Stimulated activated naive CD8-positive, alpha-beta T cell treated with anti-CD3 and anti-CD28 coated beads, Interleukin-15, amount 100 ng/mL, for 72 hours (primary cell): ENCODE results near the gene MMD.
A peak's percentile ranks its signal among the peaks of the same experiment; 100 is the strongest.
"Not testable (repeated sequence)": the region's sequence is repeated elsewhere in the genome, so short reads cannot be mapped to it uniquely, and the experiment has no call there.

Source experiments
- ATAC-seq: fragments of 150-1000 bp; cut with Tn5 transposase; 2 replicates; pipeline ENCODE4 v1.10.0; 2021; ENCODE audit warnings: mild to moderate bottlenecking, moderate library complexity
- DNase-seq, 2 donors: peaks; one replicate each; pipeline ENCODE4 v3.0.0; 2021 to 2022
- H3K27ac Mint-ChIP-seq, 2 donors: one replicate each; pipeline ENCODE4 v1.8.0; 2022; ENCODE audit warnings: mild to moderate bottlenecking in 2 of 2, mixed read lengths in 2 of 2, moderate library complexity in 2 of 2
- H3K27me3 Mint-ChIP-seq: one replicate; pipeline ENCODE4 v1.8.0; 2022; ENCODE audit warnings: mixed read lengths
- H3K4me1 Mint-ChIP-seq: one replicate; pipeline ENCODE4 v1.8.0; 2022; ENCODE audit warnings: mild to moderate bottlenecking, mixed read lengths
- H3K4me3 Mint-ChIP-seq, 2 donors: one replicate each; pipeline ENCODE4 v1.8.0; 2022; ENCODE audit warnings: mild to moderate bottlenecking in 2 of 2, mixed read lengths in 2 of 2, moderate library complexity in 1 of 2
- H3K9me3 Mint-ChIP-seq, 2 donors: one replicate each; pipeline ENCODE4 v1.8.0; 2022; ENCODE audit warnings: mixed read lengths in 2 of 2

MMD gene

DNA sequence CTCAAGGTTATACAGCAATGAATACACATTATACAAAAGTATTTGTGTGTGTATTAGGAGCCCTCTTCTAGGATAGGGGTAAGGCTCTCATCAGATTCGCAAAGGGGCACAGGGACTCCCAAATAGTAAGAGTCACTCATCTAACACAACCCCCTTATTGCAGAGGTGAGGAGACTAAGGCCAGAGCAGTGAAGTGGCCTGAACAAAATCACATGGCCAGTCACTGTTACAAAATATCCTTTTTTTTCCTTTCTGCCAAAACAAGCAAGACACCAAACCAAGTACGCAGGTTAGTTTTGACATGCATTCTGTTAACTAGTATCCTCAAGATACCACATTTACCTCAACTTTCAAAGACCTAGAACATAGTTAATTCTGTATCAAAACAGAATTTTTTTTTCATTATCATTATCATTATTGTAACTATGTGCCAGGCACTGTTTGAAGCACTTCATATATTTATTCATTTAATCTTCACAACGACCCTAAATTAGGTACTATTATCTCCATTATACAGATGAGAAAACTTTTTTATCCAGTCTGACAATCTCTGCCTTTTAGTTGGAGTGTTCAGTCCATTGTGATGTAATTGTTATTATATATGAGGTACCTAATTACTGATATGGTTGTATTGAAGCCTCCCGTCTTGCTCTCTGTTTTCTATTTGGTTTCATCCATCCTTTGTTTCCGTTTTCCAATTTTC, 25.7 kb downstream of the MMD start:
- no peak for ATAC-seq
- H3K4me3 Mint-ChIP-seq: no peak overlapping the region
- no peak overlapping the region for H3K27ac Mint-ChIP-seq
- no peaks in the 10 kb centered on the region for H3K4me1 Mint-ChIP-seq
- H3K27me3 Mint-ChIP-seq: no peaks in the 10 kb centered on the region
- DNase-seq: no peak
- no peaks in the 10 kb centered on the region for H3K9me3 Mint-ChIP-seq

- Mint-ChIP-seq H3K27me3 (no peaks in the 10 kb centered on the region), H3K4me1 (no peaks in the 10 kb centered on the region), H3K4me3 (no peak overlapping the region), H3K27ac (no peak overlapping the region), H3K9me3 (no peaks in the 10 kb centered on the region)
- DNase-seq (no peak), ATAC-seq (no peak)
Measured at GRCh38 chr17:55394357-55395021, 27.1 kb downstream of the MMD start.

DNA sequence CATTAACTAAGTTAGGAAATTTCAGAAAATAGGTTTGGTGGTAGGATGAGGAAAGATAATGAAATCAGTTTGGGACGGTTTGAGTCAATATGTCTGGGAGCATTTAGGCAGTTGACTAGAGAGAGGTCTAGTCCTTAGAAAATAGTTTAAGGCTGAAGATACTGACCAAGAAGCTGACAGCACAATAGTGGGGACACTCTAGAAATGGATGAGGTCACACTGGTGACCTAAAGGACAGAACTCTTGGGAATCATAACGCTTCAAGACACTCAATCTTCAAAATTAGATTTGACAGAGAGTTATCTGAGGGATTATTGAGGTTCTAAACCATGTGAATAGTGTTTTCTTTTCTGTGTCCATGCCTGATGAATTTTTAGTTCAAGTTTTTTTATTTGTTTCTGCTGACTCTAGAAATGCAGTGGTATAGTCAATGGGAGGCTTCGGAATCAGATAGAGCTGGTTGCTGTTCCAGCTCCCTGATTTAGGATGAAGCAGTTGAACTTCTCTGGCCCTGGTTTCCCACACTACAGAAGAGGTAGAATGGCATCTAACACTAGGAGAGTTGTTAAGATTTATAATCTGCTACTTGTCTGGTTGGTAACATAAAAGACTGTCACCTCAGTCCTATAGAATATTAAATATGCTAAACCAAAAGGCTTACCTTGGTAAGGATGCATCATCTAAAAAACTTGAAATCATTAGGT, 29.7 kb downstream of the MMD start:
- ATAC-seq (no peak), DNase-seq (no peak)
- Mint-ChIP-seq H3K27me3 (no peaks in the 10 kb centered on the region), H3K4me3 (no peak overlapping the region), H3K27ac (no peak overlapping the region), H3K9me3 (no peaks in the 10 kb centered on the region), H3K4me1 (no peaks in the 10 kb centered on the region)

GRCh38 chr17:55391244-55391757, 30.3 kb downstream of the MMD start:
- no peak overlapping the region for H3K4me3 Mint-ChIP-seq
- H3K4me1 Mint-ChIP-seq: no peaks in the 10 kb centered on the region
- peak overlapping the region in 1 of 2 donors; percentile 93 for H3K27ac Mint-ChIP-seq
- H3K27me3 Mint-ChIP-seq: no peaks in the 10 kb centered on the region
- peak; percentile 55 for ATAC-seq
- no peaks in the 10 kb centered on the region for H3K9me3 Mint-ChIP-seq
- DNase-seq: no peak

GRCh38 chr17:55390364-55390977, 31.2 kb downstream of the MMD start:
- Mint-ChIP-seq H3K4me1 (no peaks in the 10 kb centered on the region), H3K4me3 (no peak overlapping the region), H3K27ac (peak overlapping the region in 1 of 2 donors; percentile 93), H3K9me3 (no peaks in the 10 kb centered on the region), H3K27me3 (no peaks in the 10 kb centered on the region)
- ATAC-seq (no peak), DNase-seq (no peak)

- not testable (repeated sequence) for DNase-seq, ATAC-seq, H3K27ac Mint-ChIP-seq, H3K4me1 Mint-ChIP-seq, H3K4me3 Mint-ChIP-seq, H3K9me3 Mint-ChIP-seq, H3K27me3 Mint-ChIP-seq
Measured at GRCh38 chr17:55389715-55390114, 31.9 kb downstream of the MMD start.

GRCh38 chr17:55388842-55389241, 32.8 kb downstream of the MMD start:
- no peak for ATAC-seq
- H3K4me1 Mint-ChIP-seq: no peaks in the 10 kb centered on the region
- no peaks in the 10 kb centered on the region for H3K9me3 Mint-ChIP-seq

GRCh38 chr17:55386796-55387332, 34.8 kb downstream of the MMD start:
- ATAC-seq (no peak), DNase-seq (no peak)
- Mint-ChIP-seq H3K27me3 (no peaks in the 10 kb centered on the region), H3K4me3 (no peak overlapping the region), H3K27ac (peak overlapping the region in 1 of 2 donors; percentile 59), H3K4me1 (no peaks in the 10 kb centered on the region), H3K9me3 (no peaks in the 10 kb centered on the region)

More at GRCh38 chr17:55388842-55389241, 32.8 kb downstream of the MMD start:
- Mint-ChIP-seq H3K27ac (peak overlapping the region in 1 of 2 donors; percentile 14), H3K27me3 (no peaks in the 10 kb centered on the region), H3K4me3 (no peak overlapping the region)
- DNase-seq: no peak

DNA sequence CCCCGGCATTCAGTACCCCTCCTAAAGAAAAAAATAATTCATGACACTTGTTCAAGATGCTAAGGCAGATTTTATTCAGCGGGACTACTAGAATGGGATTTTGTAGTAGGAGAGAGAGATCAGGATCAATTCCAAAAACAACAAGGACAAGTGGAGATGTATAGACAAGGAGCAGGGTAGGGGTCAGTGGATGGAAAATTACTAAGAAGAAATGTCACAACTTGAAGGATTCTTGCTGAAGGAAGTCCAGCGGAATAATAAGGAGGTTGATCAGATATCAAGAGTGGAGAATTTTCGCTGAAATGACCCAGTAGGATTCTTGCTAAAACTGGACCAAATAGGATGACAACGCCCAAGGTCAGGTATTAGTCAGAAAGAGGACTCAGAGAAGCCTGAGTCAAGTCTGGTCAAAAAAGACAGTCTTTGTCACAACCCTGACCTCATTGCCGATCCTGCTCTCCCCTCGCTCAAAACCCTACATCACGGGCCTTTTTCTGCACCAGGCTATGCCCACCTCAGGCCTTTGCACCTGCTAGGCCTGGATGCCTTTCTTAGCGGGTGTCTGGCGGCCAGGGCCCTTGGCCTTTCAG, 36.9 kb downstream of the MMD start:
- no peak overlapping the region for H3K4me3 Mint-ChIP-seq
- peak overlapping the region in 1 of 2 donors; percentile 85 for H3K27ac Mint-ChIP-seq
- H3K4me1 Mint-ChIP-seq: no peaks in the 10 kb centered on the region
- no peak for DNase-seq
- ATAC-seq: no peak
- H3K9me3 Mint-ChIP-seq: no peaks in the 10 kb centered on the region
- H3K27me3 Mint-ChIP-seq: no peaks in the 10 kb centered on the region

DNA sequence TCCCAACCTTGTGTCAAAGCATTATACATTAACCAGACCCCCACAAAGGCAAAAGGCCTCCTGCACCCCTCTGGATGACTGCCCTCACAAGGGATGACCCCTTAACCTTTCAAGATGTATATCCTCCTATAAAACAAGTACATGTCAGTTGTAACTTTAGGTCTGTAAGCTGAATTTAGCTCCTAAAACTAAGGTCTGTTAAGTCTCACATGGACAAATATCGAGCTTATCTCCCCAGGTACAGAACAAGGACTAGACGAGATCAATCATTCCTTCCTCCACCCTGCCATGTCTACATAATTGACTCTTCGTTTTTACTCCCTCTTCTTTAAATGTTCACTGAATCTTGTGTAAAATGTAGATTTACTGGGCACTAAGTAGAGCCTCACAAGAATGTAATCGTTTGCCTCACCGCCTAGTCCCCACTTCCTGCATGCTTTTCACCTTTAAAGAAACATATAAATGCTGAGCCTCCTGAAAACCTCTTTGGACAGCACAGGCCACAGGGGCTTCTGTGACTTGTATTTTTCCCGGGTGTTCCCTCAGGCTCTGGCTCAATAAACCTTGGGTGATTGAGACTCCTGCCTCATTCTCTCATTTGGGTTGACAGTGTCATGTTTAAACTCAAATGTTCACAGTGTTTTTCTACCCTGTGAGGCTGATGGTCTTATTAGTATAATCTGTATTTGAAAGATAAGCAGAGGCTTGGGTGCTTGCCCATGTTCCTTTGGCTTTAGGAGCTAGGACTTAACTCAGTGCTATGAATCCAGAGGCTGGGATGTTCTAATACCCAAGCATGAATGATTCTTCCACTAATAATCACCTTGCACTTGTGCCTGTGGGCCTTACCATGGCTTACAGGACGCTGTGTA, 37.6 kb downstream of the MMD start:
- ATAC-seq: no peak
- no peaks in the 10 kb centered on the region for H3K4me1 Mint-ChIP-seq
- no peak for DNase-seq
- no peaks in the 10 kb centered on the region for H3K9me3 Mint-ChIP-seq
- no peak overlapping the region for H3K4me3 Mint-ChIP-seq
- no peaks in the 10 kb centered on the region for H3K27me3 Mint-ChIP-seq
- no peak overlapping the region for H3K27ac Mint-ChIP-seq

- ATAC-seq (no peak), DNase-seq (no peak)
- H3K27ac Mint-ChIP-seq: peak overlapping the region in 1 of 2 donors; percentile 14
- no peaks in the 10 kb centered on the region for H3K9me3 Mint-ChIP-seq
- no peak overlapping the region for H3K4me3 Mint-ChIP-seq
- H3K27me3 Mint-ChIP-seq: no peaks in the 10 kb centered on the region
- H3K4me1 Mint-ChIP-seq: no peaks in the 10 kb centered on the region
Measured at GRCh38 chr17:55381017-55381770, 40.4 kb downstream of the MMD start.

- DNase-seq (no peak), ATAC-seq (no peak)
- no peaks in the 10 kb centered on the region for H3K4me1 Mint-ChIP-seq
- H3K27ac Mint-ChIP-seq: no peak overlapping the region
- H3K9me3 Mint-ChIP-seq: peaks cover under 1 to 8% of the 10 kb centered on the region in 2 donors
- no peak overlapping the region for H3K4me3 Mint-ChIP-seq
- H3K27me3 Mint-ChIP-seq: no peaks in the 10 kb centered on the region
Measured at GRCh38 chr17:55377671-55378275, 43.9 kb downstream of the MMD start.

DNA sequence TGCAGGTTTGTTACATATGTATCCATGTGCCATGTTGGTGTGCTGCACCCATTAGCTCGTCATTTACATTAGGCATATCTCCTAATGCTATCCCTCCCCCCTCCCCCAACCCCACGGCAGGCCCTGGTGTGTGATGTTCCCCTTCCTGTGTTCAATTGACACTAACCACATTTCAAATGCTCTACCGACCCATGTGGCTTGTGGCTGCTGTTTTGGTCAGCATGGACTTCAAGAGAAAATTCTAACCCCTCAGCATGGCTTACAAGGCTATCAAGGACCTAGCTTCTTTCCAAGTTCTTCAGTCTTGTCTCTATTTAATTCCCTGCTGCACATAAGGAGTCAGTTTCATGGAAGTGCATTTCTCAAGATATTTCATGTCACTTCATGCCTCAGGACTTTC, 52.9 kb downstream of the MMD start:
- Mint-ChIP-seq H3K9me3 (peaks cover 9 to 13% of the 10 kb centered on the region in 2 donors), H3K4me1 (no peaks in the 10 kb centered on the region), H3K27me3 (peaks cover 8% of the 10 kb centered on the region), H3K27ac (no peak overlapping the region), H3K4me3 (no peak overlapping the region)
- DNase-seq: no peak
- no peak for ATAC-seq
